Ectodermal cell (in vitro differentiated cells): ENCODE measurements around the gene DBR1.

Source experiments
- H3K27ac ChIP-seq: 2 replicates; pipeline ENCODE4 v1.7.0; 2013; ENCODE audit warnings: mild to moderate bottlenecking, low read depth, low read length; ENCODE audit not compliant: insufficient read depth, poor library complexity, severe bottlenecking
- H3K27me3 ChIP-seq: 2 replicates; pipeline ENCODE4 v1.7.0; 2013; ENCODE audit warnings: mild to moderate bottlenecking, low read length; ENCODE audit not compliant: insufficient read depth, control insufficient read depth, poor library complexity, severe bottlenecking
- H3K36me3 ChIP-seq: one replicate; pipeline ENCODE4 v1.7.0; 2013; ENCODE audit warnings: low read length; ENCODE audit not compliant: control insufficient read depth, insufficient read depth
- H3K4me1 ChIP-seq: one replicate; pipeline ENCODE4 v1.7.0; 2013; ENCODE audit warnings: low read length; ENCODE audit not compliant: control insufficient read depth, insufficient read depth
- H3K4me3 ChIP-seq: 2 replicates; pipeline ENCODE4 v1.7.0; 2013; ENCODE audit warnings: low read depth, low read length, control low read depth; ENCODE audit not compliant: insufficient read depth
- H3K9me3 ChIP-seq: 2 replicates; pipeline ENCODE4 v1.7.0; 2013; ENCODE audit warnings: mild to moderate bottlenecking, low read length, moderate library complexity; ENCODE audit not compliant: control insufficient read depth
- WGBS, 2 experiments: methylation state at CpG; one replicate each; pipeline ENCODE4 v1.1.7; 2013; ENCODE audit warnings: missing lambda C conversion rate in 2 of 2; 5-methylcytosine and 5-hydroxymethylcytosine counted together

Gene DBR1

DNA sequence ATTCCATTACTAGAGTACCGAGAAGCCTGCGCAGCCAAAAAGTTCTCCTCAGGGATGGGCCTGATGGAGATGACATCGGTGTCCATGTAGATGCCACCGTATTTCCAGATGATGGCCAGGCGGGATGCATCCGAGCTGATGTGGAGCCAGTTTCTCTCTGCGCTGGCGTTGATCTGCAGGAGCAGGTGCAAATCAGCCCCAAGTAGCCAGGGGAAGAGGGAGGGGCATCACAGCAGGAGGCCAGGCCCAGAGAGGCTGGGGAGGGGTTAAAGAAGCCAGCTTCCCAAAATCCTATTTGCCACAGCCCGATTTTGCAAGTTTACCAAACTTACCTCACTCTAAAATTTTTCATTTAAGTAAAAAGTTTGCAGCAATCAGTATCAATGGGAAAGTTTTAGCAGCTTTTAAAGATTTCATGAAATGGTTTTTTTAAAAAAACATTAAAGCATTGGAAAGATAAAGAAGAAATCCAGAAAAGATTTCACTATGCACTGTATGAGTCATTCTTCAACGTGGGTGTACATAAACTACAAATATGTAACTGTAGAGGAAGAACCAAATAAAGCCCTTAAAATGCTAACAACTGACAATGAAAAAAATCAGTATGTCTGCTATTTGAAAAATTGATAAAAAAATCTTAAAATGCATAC lies 49.9 kb downstream of the DBR1 start:
- Histone ChIP-seq H3K4me3 (no peak overlapping the region), H3K36me3 (no peaks in the 10 kb centered on the region), H3K9me3 (no peaks in the 10 kb centered on the region), H3K27me3 (no peaks in the 10 kb centered on the region), H3K27ac (no peak overlapping the region), H3K4me1 (no peaks in the 10 kb centered on the region)
- 87 to 90% methylated on average over 8 to 9 of the region's 10 CpGs for WGBS, 2 experiments

DNA sequence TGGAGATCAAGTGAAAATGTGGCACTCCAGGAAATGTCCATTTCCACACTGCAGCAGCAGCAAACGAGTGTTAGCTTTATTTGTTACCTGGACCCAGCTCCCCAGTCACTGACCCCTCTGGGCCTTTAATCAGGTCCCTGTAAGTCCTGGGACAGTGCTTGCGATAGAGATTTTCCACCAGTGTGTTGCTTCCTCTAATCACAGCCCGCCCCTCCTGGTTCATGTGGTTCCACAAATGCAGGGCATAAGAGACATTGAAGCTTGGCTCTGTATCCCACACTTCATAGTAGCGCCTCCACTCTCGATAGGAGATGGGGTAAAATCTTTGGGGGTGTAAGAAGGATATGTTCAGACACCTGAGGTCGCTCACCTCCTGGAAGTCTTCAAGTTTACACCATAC lies 50.5 kb downstream of the DBR1 start:
- H3K9me3 ChIP-seq: no peaks in the 10 kb centered on the region
- no peaks in the 10 kb centered on the region for H3K4me1 ChIP-seq
- no peak overlapping the region for H3K4me3 ChIP-seq
- 96 to 97% methylated on average over 5 to 6 of the region's 6 CpGs for WGBS, 2 experiments
- H3K36me3 ChIP-seq: no peaks in the 10 kb centered on the region
- H3K27me3 ChIP-seq: no peaks in the 10 kb centered on the region
- H3K27ac ChIP-seq: no peak overlapping the region

DNA sequence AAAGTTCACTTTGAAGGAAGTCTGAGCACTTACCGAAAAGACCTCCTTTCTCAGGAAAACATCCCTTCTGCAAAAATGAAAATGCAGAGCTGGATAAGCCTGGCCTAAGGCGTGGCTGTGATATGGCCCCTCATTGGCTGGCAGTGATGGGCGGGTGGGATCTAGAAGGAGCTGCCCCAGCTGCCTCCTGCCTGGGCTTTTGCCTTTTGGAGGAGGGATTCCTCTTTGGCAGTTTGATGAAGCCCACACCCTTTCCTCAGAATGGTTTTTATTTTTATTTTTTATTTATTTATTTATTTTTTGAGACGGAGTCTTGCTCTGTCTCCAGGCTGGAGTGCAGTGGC lies 55.3 kb downstream of the DBR1 start:
- 88 to 98% methylated on average over 3 to 4 of the region's 4 CpGs for WGBS, 2 experiments

DNA sequence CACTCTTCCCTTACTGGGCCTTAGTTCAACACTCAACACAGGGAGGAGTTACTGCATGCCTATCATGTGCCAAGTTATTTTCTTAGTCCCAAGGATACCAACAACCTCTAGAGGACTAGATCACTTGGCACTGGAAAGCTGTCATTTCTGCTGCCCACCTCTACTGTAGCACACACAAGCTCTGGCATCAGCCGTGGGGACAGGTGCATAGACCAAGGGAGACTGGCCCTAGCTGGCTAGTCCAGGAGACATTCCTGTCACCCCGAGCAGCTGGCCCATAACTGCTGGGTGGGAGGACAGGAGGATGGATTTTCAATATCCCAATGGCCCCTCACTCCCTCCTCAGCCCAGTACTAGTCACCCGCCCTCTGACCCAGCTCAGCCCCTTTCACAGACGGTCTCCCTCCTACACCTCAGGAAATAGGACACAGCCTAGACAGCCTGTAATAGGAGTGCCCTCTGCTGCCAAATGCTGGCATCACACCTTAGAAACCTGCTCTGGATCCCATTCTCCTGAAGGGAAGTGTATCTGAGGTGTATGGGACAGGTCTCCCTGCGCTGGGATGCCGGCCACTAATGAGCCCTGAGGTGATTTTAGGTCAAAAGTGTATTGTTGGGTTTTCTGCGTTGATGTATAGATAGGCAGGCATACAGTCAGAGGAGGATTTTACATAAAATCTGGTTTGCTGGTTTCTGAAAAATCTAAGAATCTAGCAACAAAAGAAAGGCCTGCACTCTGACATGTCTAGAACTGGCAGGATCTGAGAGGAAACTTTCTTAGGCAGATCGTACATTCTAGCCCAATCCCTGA lies 55.9 kb downstream of the DBR1 start:
- Histone ChIP-seq H3K4me3 (no peak overlapping the region), H3K4me1 (peaks cover 8% of the 10 kb centered on the region), H3K9me3 (no peaks in the 10 kb centered on the region), H3K27ac (no peak overlapping the region), H3K27me3 (no peaks in the 10 kb centered on the region), H3K36me3 (no peaks in the 10 kb centered on the region)
- WGBS, 2 experiments: 49 to 51% methylated on average over 8 of the region's 8 CpGs

More for the DNA sequence above, 55.3 kb downstream of the DBR1 start:
- H3K4me1 ChIP-seq: peaks cover 2% of the 10 kb centered on the region
- H3K4me3 ChIP-seq: no peak overlapping the region
- no peaks in the 10 kb centered on the region for H3K36me3 ChIP-seq
- no peaks in the 10 kb centered on the region for H3K9me3 ChIP-seq
- no peak overlapping the region for H3K27ac ChIP-seq
- H3K27me3 ChIP-seq: no peaks in the 10 kb centered on the region

DNA sequence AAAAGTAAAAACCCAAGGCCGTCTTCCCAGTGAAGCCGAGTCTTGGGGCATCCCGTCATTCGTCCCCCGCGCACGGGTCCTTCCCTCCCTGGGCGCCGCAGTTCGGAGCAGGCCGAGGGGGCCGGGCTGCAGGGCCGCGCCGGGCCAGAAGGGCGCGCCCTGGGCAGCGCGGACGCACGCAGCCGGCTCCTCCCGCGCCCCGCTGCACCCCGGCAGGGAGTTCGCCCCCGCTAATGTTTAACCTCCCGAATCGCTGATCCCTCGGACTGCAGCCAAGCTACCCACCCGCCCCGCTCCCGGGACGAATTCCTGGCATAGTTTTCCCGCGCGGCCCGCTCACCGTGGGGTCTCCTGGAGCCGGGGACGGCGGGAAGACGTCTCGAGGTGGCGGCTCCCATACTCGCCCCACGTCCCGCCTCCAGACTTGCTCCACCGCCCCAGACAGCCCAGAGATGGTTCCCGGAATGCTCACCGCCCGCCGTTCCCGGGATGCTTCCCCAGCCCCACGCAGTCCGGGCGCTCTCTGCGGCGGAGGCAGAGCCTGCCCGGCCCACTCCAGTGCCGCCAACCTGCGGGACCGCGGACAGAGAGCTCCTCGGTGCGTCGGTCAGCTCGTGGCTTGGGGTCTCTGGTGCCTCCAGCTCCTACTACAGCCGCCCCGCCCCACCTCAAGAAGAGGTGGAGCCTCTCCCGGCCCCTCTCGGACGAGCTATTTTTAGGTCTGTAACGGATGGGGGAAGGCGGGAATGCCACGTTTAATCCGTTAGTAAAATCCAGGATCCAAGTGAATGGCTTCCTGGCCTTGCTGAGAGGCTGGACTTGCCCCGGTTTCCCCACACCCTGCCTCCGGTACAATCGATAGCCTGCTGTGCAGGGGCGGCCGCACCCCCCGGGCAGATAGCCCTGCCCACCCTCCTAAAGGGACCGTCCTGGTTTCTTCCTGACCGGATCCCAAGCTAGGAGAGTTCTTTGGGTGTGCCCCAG lies 59.4 kb downstream of the DBR1 start, which contains the start of gene DZIP1L:
DZIP1L (minus strand) TSS at position 621 of the 984 bp plus-strand sequence. CDS start 11,637 bp downstream, outside the sequence.
- Histone ChIP-seq H3K9me3 (no peaks in the 10 kb centered on the region), H3K4me3 (peak within 1 kb of the TSS; percentile 90), H3K27me3 (no peaks in the 10 kb centered on the region), H3K4me1 (peaks cover 17% of the 10 kb centered on the region), H3K36me3 (no peaks in the 10 kb centered on the region), H3K27ac (peak within 1 kb of the TSS; percentile 52)
- WGBS, 2 experiments: 0 to 1% methylated on average over 86 of the region's 86 CpGs

DNA sequence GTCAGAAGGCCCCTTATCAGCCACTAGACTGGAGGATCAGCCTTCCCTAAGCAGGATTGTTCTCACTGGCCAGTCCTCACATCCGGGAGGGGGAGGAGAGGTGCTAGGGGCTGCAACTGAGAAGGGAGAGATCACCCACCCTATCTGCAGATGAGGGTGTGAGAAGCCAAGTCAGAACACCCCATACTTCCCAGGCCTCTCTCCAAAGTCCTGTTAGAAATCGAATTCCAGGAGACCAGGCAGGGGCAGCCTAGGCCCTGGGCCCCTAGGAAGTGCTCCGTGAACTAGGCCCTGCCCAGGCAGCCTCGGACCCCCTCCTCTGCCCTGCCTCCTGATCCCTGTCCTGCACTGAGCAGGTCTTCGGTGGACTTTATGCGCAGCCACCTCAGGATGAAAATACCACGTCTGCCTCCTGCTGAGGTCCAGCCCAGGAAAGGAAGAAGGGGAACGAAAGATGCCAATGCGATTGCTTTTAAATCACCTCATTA lies 60.2 kb downstream of the DBR1 start:
- Histone ChIP-seq H3K36me3 (no peaks in the 10 kb centered on the region), H3K9me3 (no peaks in the 10 kb centered on the region), H3K27ac (no peak overlapping the region), H3K4me3 (peak overlapping the region; percentile 90), H3K27me3 (no peaks in the 10 kb centered on the region), H3K4me1 (peaks cover 17% of the 10 kb centered on the region)
- 3 to 5% methylated on average over 9 of the region's 9 CpGs for WGBS, 2 experiments

DNA sequence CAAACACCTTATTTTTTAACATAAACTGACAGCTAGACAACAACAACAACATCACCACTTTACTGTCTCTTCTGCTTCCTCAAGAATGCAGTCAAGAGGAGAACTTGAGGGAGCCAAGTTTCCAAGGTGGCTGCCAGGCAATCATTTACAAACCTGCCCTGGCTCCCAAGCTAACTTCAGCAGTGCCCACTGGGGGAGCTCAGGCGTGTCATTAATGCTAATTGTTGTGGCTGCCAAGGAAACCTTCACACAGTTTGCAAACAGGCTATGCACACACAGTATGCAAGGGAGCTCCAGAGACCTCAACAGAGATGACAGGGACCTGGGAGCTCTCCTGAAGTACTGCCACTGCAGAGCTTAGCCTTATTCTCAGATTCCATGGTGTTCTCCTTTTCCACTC lies 61.4 kb downstream of the DBR1 start:
- H3K4me1 ChIP-seq: peaks cover 17% of the 10 kb centered on the region
- H3K36me3 ChIP-seq: no peaks in the 10 kb centered on the region
- no peaks in the 10 kb centered on the region for H3K27me3 ChIP-seq
- H3K27ac ChIP-seq: no peak overlapping the region
- no peaks in the 10 kb centered on the region for H3K9me3 ChIP-seq
- WGBS, 2 experiments: 31 to 47% methylated on average over 1 of the region's 1 CpG
- H3K4me3 ChIP-seq: peak overlapping the region; percentile 2

DNA sequence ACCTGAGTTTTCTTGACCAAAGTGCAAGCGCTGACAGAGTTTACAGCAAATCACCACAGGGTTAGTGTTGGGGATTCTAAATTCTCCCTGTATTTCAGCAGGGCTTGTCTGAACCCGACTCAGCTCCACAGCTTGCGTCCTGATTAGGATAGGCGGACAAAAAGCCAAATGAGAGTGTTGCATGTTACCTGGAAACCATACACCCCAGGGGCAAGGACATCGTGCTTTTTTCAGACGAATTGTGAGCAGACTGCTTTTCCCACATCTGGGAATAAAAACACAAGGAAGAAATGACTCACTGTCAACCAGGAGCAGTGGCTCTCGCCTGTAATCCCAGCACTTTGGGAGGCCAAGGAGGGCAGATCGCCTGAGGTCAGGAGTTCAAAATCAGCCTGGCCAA lies 62.4 kb downstream of the DBR1 start:
- peaks cover 17% of the 10 kb centered on the region for H3K4me1 ChIP-seq
- WGBS, 2 experiments: 92 to 94% methylated on average over 8 of the region's 8 CpGs
- no peak overlapping the region for H3K27ac ChIP-seq
- no peaks in the 10 kb centered on the region for H3K9me3 ChIP-seq
- H3K4me3 ChIP-seq: no peak overlapping the region
- no peaks in the 10 kb centered on the region for H3K27me3 ChIP-seq
- no peaks in the 10 kb centered on the region for H3K36me3 ChIP-seq
